Keratinocyte (primary cell): ENCODE measurements around the gene SHKBP1. TPM values are rescaled to one million over a fixed set of nuclear protein-coding genes. Genes with fewer than 3 reads are reported as not detected.

Source experiments
- DNase-seq: peaks from one replicate; pipeline ENCODE4 v3.0.0-alpha.2; 2011; ENCODE audit warnings: low read depth, missing footprints, low spot score
- FAIRE-seq: peaks from 2 replicates; lab custom pipeline; 2011; peaks lifted over from hg19 to GRCh38; lab: Jason Lieb, UNC
- H2AFZ ChIP-seq: 2 replicates; pipeline ENCODE4 v1.6.0; 2012; ENCODE audit warnings: low read length, control low read depth, inconsistent platforms; ENCODE audit not compliant: control insufficient read depth
- H3K27ac ChIP-seq: 2 replicates; pipeline ENCODE4 v1.5.1; 2011; ENCODE audit warnings: low read length; ENCODE audit not compliant: control insufficient read depth, insufficient read depth
- H3K27me3 ChIP-seq: 3 replicates; pipeline ENCODE4 v1.6.0; 2011; ENCODE audit warnings: low read length; ENCODE audit not compliant: control insufficient read depth, insufficient read depth; ENCODE audit errors: extremely low read depth
- H3K36me3 ChIP-seq, 2 experiments: 2 replicates in 1 of 2; 3 replicates in 1 of 2; pipeline ENCODE4 v1.5.1; 2011; ENCODE audit warnings: low read length in 2 of 2, mild to moderate bottlenecking in 1 of 2; ENCODE audit not compliant: control insufficient read depth in 2 of 2, insufficient read depth in 2 of 2; ENCODE audit errors: extremely low read depth in 1 of 2
- H3K4me1 ChIP-seq: 3 replicates; pipeline ENCODE4 v1.5.1; 2011; ENCODE audit warnings: low read length; ENCODE audit not compliant: control insufficient read depth, insufficient read depth; ENCODE audit errors: extremely low read depth
- H3K4me2 ChIP-seq: 3 replicates; pipeline ENCODE4 v1.6.0; 2011; ENCODE audit warnings: low read depth, low read length; ENCODE audit not compliant: control insufficient read depth, insufficient read depth; ENCODE audit errors: extremely low read depth
- H3K4me3 ChIP-seq, 3 experiments: fragments of 200-600 bp in 1 of 3; sonication (generic) in 1 of 3; 2 replicates in 2 of 3; 3 replicates in 1 of 3; pipeline ENCODE4 v1.5.1; 2011 to 2016; ENCODE audit warnings: low read length in 3 of 3, mild to moderate bottlenecking in 3 of 3, control low read depth in 2 of 3, inconsistent platforms in 1 of 3, low read depth in 1 of 3, mixed read lengths in 1 of 3, mixed run types in 1 of 3, moderate library complexity in 1 of 3; ENCODE audit not compliant: control insufficient read depth in 2 of 3, insufficient read depth in 2 of 3; ENCODE audit errors: extremely low read depth in 1 of 3
- H3K79me2 ChIP-seq: 2 replicates; pipeline ENCODE4 v1.6.0; 2012; ENCODE audit warnings: low read length; ENCODE audit not compliant: control insufficient read depth, insufficient read depth
- H3K9ac ChIP-seq: 3 replicates; pipeline ENCODE4 v1.6.0; 2011; ENCODE audit warnings: low read length; ENCODE audit not compliant: control insufficient read depth, insufficient read depth; ENCODE audit errors: extremely low read depth
- H3K9me1 ChIP-seq: 3 replicates; pipeline ENCODE4 v1.6.0; 2011; ENCODE audit warnings: low read length; ENCODE audit not compliant: control insufficient read depth, insufficient read depth; ENCODE audit errors: extremely low read depth
- H3K9me3 ChIP-seq: 2 replicates; pipeline ENCODE4 v1.5.1; 2012; ENCODE audit warnings: low read depth, low read length; ENCODE audit not compliant: control insufficient read depth
- H4K20me1 ChIP-seq: 3 replicates; pipeline ENCODE4 v1.6.0; 2011; ENCODE audit warnings: low read length; ENCODE audit not compliant: control insufficient read depth, insufficient read depth; ENCODE audit errors: extremely low read depth
- EZH2 ChIP-seq: IDR thresholded peaks from one replicate; pipeline ENCODE4 v1.6.1; 2012; ENCODE audit warnings: inconsistent platforms, mild to moderate bottlenecking, low read length, moderate library complexity
- dilution Hi-C: fragments of 300-500 bp; cut with MboI; formaldehyde crosslinking; loops from one replicate; pipeline ENCODE4 v1.7.0; 2020; ENCODE audit warnings: low sequenced_read_pairs; ENCODE audit not compliant: extremely low pct_ligation_motif_present
- polyA plus RNA-seq, 5 experiments: library from polyadenylated mRNA; depleted of rRNA in 3 of 5; stranded (reverse) in 3 of 5; stranded (forward) in 1 of 5; unstranded in 1 of 5; fragments of >200 nt; gene quantifications; 1 replicate in 1 of 5; 2 replicates in 3 of 5; 3 replicates in 1 of 5; pipeline versions ENCODE4 v1.2.1 to v1.2.3, GENCODE V29; 2011 to 2012; ENCODE audit warnings: missing spikeins in 2 of 5, low read depth in 1 of 5, low replicate concordance in 1 of 5
- TF ChIP-seq, protein P1 (sequence below), 3 experiments: IDR thresholded peaks in 1 of 3; conservative IDR thresholded peaks in 1 of 3; optimal IDR thresholded peaks in 1 of 3; 2 replicates in 2 of 3; 3 replicates in 1 of 3; pipeline versions ENCODE3 to v1.5.1; 2011; ENCODE audit warnings: low read length in 3 of 3, mild to moderate bottlenecking in 3 of 3, moderate library complexity in 2 of 3, control low read depth in 1 of 3, inconsistent platforms in 1 of 3; ENCODE audit not compliant: insufficient read depth in 2 of 3; ENCODE audit errors: extremely low read depth in 1 of 3

The SHKBP1 gene
- polyA plus RNA-seq, 1 donor (not counting 4 experiments of a cell fraction or from before 2014, with no cell fraction given), result 20.2 TPM

DNA sequence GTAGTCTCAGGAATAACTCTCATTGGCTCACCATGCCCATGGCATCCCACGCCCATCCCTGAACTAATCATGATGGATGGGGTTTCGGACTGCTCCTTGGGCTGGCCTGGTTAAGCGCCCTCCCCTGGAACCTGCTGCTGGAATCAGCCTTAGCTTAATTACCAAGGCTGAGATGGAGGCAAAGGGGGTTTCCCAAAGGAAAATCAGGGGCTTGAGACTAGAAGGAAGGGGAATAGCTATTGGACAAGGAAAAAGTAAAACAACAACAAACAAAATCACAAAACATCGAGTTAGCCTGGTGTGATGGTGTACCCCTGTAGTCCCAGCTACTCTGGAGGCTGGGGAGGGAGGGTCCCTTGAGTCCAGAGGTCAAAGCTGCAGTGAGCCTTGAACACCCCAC, 25.7 kb upstream of the SHKBP1 start:
- Histone ChIP-seq H3K4me1 (no peaks in the 10 kb centered on the region), H3K4me2 (no peak overlapping the region), H3K4me3 (no peak overlapping the region), H3K9me1 (no peaks in the 10 kb centered on the region), H3K9ac (no peak overlapping the region), H3K79me2 (no peaks in the 10 kb centered on the region), H2AFZ (no peak overlapping the region), H3K27ac (no peak overlapping the region), H3K9me3 (no peaks in the 10 kb centered on the region), H4K20me1 (no peaks in the 10 kb centered on the region), H3K27me3 (peaks cover 23% of the 10 kb centered on the region), H3K36me3 (no peaks in the 10 kb centered on the region)
- dilution Hi-C loops, result no loop called here
- DNase-seq (no peak), FAIRE-seq (no peak)
- no peak for TF ChIP-seq EZH2
- TF ChIP-seq, protein P1, sequence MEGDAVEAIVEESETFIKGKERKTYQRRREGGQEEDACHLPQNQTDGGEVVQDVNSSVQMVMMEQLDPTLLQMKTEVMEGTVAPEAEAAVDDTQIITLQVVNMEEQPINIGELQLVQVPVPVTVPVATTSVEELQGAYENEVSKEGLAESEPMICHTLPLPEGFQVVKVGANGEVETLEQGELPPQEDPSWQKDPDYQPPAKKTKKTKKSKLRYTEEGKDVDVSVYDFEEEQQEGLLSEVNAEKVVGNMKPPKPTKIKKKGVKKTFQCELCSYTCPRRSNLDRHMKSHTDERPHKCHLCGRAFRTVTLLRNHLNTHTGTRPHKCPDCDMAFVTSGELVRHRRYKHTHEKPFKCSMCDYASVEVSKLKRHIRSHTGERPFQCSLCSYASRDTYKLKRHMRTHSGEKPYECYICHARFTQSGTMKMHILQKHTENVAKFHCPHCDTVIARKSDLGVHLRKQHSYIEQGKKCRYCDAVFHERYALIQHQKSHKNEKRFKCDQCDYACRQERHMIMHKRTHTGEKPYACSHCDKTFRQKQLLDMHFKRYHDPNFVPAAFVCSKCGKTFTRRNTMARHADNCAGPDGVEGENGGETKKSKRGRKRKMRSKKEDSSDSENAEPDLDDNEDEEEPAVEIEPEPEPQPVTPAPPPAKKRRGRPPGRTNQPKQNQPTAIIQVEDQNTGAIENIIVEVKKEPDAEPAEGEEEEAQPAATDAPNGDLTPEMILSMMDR (optimal IDR thresholded peaks at IDR 0.05 in 1 of 3, IDR thresholded peaks at IDR 0.05 in 1 of 3, conservative IDR thresholded peaks at IDR 0.05 in 1 of 3; ENCODE audit: extremely low read depth in 1 of 3, insufficient read depth in 2 of 3, low read length in 3 of 3), result no peak

DNA sequence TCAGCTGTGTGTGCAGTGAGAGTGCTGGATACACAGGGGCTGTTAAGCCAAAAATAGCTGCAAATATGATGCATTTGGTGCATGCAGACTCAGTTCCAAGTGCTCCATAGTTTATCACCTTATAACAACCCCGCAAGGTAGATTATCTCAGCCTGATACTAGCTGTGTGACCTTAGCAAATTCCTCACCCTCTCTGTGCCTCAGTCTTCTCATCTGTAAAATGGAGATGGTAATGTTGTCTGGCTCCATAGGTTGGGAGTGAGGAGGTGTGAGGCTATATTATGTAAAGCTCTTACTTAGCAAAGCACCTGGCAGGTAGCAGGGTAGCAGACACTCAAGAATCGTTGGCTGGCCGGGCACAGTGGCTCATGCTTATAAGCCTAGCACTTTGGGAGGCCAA, 23.8 kb upstream of the SHKBP1 start:
- Histone ChIP-seq H3K9me1 (no peaks in the 10 kb centered on the region), H3K27ac (no peak overlapping the region), H3K9me3 (no peaks in the 10 kb centered on the region), H3K79me2 (no peaks in the 10 kb centered on the region), H3K36me3 (no peaks in the 10 kb centered on the region), H4K20me1 (no peaks in the 10 kb centered on the region), H2AFZ (no peak overlapping the region), H3K4me3 (no peak overlapping the region), H3K27me3 (peaks cover 28% of the 10 kb centered on the region), H3K9ac (no peak overlapping the region), H3K4me2 (no peak overlapping the region), H3K4me1 (no peaks in the 10 kb centered on the region)
- DNase-seq (no peak), FAIRE-seq (no peak)
- dilution Hi-C loops, result no loop called here
- TF ChIP-seq, protein P1 (optimal IDR thresholded peaks at IDR 0.05 in 1 of 3, IDR thresholded peaks at IDR 0.05 in 1 of 3, conservative IDR thresholded peaks at IDR 0.05 in 1 of 3; ENCODE audit: extremely low read depth in 1 of 3, insufficient read depth in 2 of 3, low read length in 3 of 3), result no peak
- TF ChIP-seq EZH2, result no peak
